GM19463 (cell line): ENCODE results near the gene KRTAP5-4.
A peak's percentile ranks its signal among the peaks of the same experiment; 100 is the strongest.

Experiments used
- ATAC-seq: cut with Tn5 transposase; IDR thresholded peaks from one replicate; pipeline ENCODE4 v1.9.1; 2021; ENCODE audit warnings: mild to moderate bottlenecking, moderate library complexity; ENCODE audit not compliant: unreplicated experiment

KRTAP5-4 gene

GRCh38 chr11:1574238-1574932, 47.6 kb downstream of the KRTAP5-4 start:
- peak; percentile 41 for ATAC-seq

GRCh38 chr11:1573903-1574237, 48.1 kb downstream of the KRTAP5-4 start:
- ATAC-seq = no peak

- ATAC-seq = no peak
Observed at GRCh38 chr11:1573077-1573902, 48.6 kb downstream of the KRTAP5-4 start.

- ATAC-seq = peak; percentile 70
Observed at GRCh38 chr11:1572197-1573076, 49.5 kb downstream of the KRTAP5-4 start, which contains the start of gene DUSP8. Gene DUSP8, minus strand, starts transcription at chr11:1572271. Its CDS starts 6,445 bp downstream, at chr11:1565826.

GRCh38 chr11:1571760-1572196, 50.2 kb downstream of the KRTAP5-4 start:
- no peak for ATAC-seq
